Endothelial cell of umbilical vein (primary cell): Measurements from ENCODE around the gene CACNA2D1.

ENCODE experiments used
- CTCF ChIP-seq, 2 donors: IDR thresholded peaks; 1 replicate in 1 of 2; 2 replicates in 1 of 2; pipeline ENCODE4 v1.5.1; 2011; ENCODE audit warnings: low read length in 2 of 2, mild to moderate bottlenecking in 2 of 2, moderate library complexity in 2 of 2, control low read depth in 1 of 2, inconsistent platforms in 1 of 2, low read depth in 1 of 2; ENCODE audit not compliant: insufficient read depth in 1 of 2; ENCODE audit errors: extremely low read depth in 1 of 2
- EZH2 ChIP-seq: IDR thresholded peaks from 2 replicates; pipeline ENCODE4 v1.6.1; 2012; ENCODE audit warnings: borderline replicate concordance, low read depth, mild to moderate bottlenecking, moderate library complexity, low read length, inconsistent platforms; ENCODE audit not compliant: severe bottlenecking
- FOS ChIP-seq: IDR thresholded peaks from 2 replicates; pipeline ENCODE4 v1.6.1; 2011; ENCODE audit warnings: mild to moderate bottlenecking, low read length, moderate library complexity, borderline replicate concordance; ENCODE audit not compliant: insufficient read depth
- MAX ChIP-seq: IDR thresholded peaks from 2 replicates; pipeline ENCODE4 v1.6.1; 2011; ENCODE audit not compliant: insufficient read depth, insufficient read length
- MYC ChIP-seq: IDR thresholded peaks from one replicate; pipeline ENCODE4 v1.6.1; 2011; ENCODE audit warnings: mild to moderate bottlenecking, low read depth, low read length
- POLR2A ChIP-seq: IDR thresholded peaks from 2 replicates; pipeline ENCODE4 v1.6.1; 2012; ENCODE audit warnings: low read depth, mild to moderate bottlenecking, control low read depth, low read length
- POLR2AphosphoS5 ChIP-seq: IDR thresholded peaks from 2 replicates; pipeline ENCODE4 v1.6.1; 2012; ENCODE audit warnings: low read depth, mild to moderate bottlenecking, control low read depth, low read length, moderate library complexity; ENCODE audit not compliant: insufficient read depth

- TF ChIP-seq CTCF (IDR thresholded peaks at IDR 0.05; ENCODE audit: extremely low read depth in 1 of 2, insufficient read depth in 1 of 2, low read depth in 1 of 2, low read length in 2 of 2) (no peak), POLR2A (no peak), MAX (no peak), POLR2AphosphoS5 (no peak), EZH2 (no peak), MYC (no peak), FOS (no peak)
These were observed 275.8 kb downstream of the CACNA2D1 start for GRCh38 chr7:82167558-82168314.
